Measurements from ENCODE around the gene STK35.
"Not testable (repeated sequence)": the region's sequence is repeated elsewhere in the genome, so short reads cannot be mapped to it uniquely, and the experiment has no call there.

Gene STK35

DNA sequence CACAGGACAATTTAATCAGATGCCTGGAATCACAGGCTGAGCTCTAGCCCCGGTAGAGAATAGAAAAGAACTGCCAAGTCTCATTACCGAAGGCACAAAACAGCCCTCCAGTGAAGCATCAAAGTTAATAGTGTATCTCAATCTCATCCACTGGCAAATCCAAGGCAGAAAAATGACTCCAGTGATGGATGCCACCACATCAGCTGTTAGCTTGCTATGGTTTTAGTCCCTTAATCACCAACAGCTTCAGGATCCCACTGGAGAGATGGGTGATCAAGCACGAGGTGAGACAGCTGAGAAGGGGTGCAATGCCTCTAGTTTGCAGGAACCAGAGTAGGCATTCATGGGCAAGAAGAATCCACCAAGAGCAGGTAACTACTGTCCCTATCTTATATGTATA lies 81.8 kb downstream of the STK35 start:
- DNase-seq, result no peak
- H3K27me3 ChIP-seq (ENCODE audit: control insufficient read depth in 1 of 2, insufficient read depth in 1 of 2, low read length in 2 of 2), result peaks cover 9 to 17% of the 10 kb centered on the region in 2 experiments
- H2AFZ ChIP-seq (ENCODE audit: low read depth, low read length), result no peak overlapping the region
- H3K4ac ChIP-seq (ENCODE audit: low read depth in 1 of 2, low read length in 2 of 2), result no peak overlapping the region
- H3K79me1 ChIP-seq (replicated peaks; ENCODE audit: low read length, poor library complexity, severe bottlenecking), result no peaks in the 10 kb centered on the region
- H3K23ac ChIP-seq (ENCODE audit: low read length in 2 of 2), result no peak overlapping the region
- H3K9me3 ChIP-seq (ENCODE audit: control insufficient read depth, low read length), result peaks cover 23% of the 10 kb centered on the region
- H3K4me3 ChIP-seq (ENCODE audit: insufficient read depth in 1 of 2, low read depth in 1 of 2, low read length in 2 of 2), result no peak overlapping the region
- WGBS, result 89% methylated on average over 2 of the region's 3 CpGs
- H4K8ac ChIP-seq (ENCODE audit: low read length), result no peak overlapping the region
- no peak overlapping the region for H3K18ac ChIP-seq (ENCODE audit: low read depth in 1 of 2, low read length in 2 of 2)
- H3K4me1 ChIP-seq (ENCODE audit: control insufficient read depth, insufficient read depth, low read depth, low read length), result no peaks in the 10 kb centered on the region
- no peak overlapping the region for H2BK120ac ChIP-seq (ENCODE audit: low read depth, low read length)
- no peak overlapping the region for H2AK5ac ChIP-seq (ENCODE audit: low read length, severe bottlenecking)
- H3K36me3 ChIP-seq (ENCODE audit: control insufficient read depth in 1 of 2, insufficient read depth in 2 of 2, low read depth in 1 of 2, low read length in 2 of 2), result no peaks in the 10 kb centered on the region
- H3K9ac ChIP-seq (ENCODE audit: low read length), result no peak overlapping the region
- no peak overlapping the region for H2BK12ac ChIP-seq (ENCODE audit: low read length in 2 of 2)
- H3K27ac ChIP-seq (ENCODE audit: low read length, poor library complexity, severe bottlenecking), result no peak overlapping the region
- H4K91ac ChIP-seq (ENCODE audit: low read length), result no peak overlapping the region
- H2BK5ac ChIP-seq (ENCODE audit: low read depth, low read length, poor library complexity, severe bottlenecking), result no peak overlapping the region
- no peak overlapping the region for H3K14ac ChIP-seq (ENCODE audit: low read length in 2 of 2)
- no peak overlapping the region for H3K4me2 ChIP-seq (ENCODE audit: low read length, poor library complexity, severe bottlenecking)
- H2BK15ac ChIP-seq (ENCODE audit: low read depth, poor library complexity, severe bottlenecking), result no peak overlapping the region

DNA sequence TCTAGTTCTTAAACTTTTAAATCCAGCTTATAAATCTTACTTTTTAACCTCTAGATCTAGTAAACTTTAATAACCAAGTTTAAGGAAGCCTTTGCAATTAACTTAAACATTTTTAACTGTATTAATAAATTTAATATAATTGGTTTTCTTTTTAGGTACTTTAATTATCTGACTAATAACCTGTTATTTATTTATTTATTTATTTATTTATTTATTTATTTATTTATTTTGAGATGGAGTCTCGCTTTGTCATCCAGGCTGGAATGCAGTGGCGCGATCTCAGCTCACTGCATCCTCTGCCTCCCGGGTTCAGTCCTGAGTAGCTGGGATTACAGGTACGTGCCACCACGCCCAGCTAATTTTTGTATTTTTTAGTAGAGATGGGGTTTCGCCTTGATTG lies 83.3 kb downstream of the STK35 start:
- not testable (repeated sequence) for H3K9ac ChIP-seq (ENCODE audit: low read length); H3K4me1 ChIP-seq (ENCODE audit: control insufficient read depth, insufficient read depth, low read depth, low read length); H3K14ac ChIP-seq (ENCODE audit: low read length in 2 of 2); H4K91ac ChIP-seq (ENCODE audit: low read length); H3K23ac ChIP-seq (ENCODE audit: low read length in 2 of 2); H3K4me3 ChIP-seq (ENCODE audit: insufficient read depth in 1 of 2, low read depth in 1 of 2, low read length in 2 of 2); H3K79me1 ChIP-seq (replicated peaks; ENCODE audit: low read length, poor library complexity, severe bottlenecking); H2AFZ ChIP-seq (ENCODE audit: low read depth, low read length); H2BK12ac ChIP-seq (ENCODE audit: low read length in 2 of 2); H3K4ac ChIP-seq (ENCODE audit: low read depth in 1 of 2, low read length in 2 of 2); H2AK5ac ChIP-seq (ENCODE audit: low read length, severe bottlenecking); H3K27ac ChIP-seq (ENCODE audit: low read length, poor library complexity, severe bottlenecking); DNase-seq; H2BK15ac ChIP-seq (ENCODE audit: low read depth, poor library complexity, severe bottlenecking); H3K18ac ChIP-seq (ENCODE audit: low read depth in 1 of 2, low read length in 2 of 2); H3K36me3 ChIP-seq (ENCODE audit: control insufficient read depth in 1 of 2, insufficient read depth in 2 of 2, low read depth in 1 of 2, low read length in 2 of 2); H2BK120ac ChIP-seq (ENCODE audit: low read depth, low read length); H3K4me2 ChIP-seq (ENCODE audit: low read length, poor library complexity, severe bottlenecking); H2BK5ac ChIP-seq (ENCODE audit: low read depth, low read length, poor library complexity, severe bottlenecking); H4K8ac ChIP-seq (ENCODE audit: low read length)
- Histone ChIP-seq H3K9me3 (ENCODE audit: control insufficient read depth, low read length) (peaks cover 31% of the 10 kb centered on the region), H3K27me3 (ENCODE audit: control insufficient read depth in 1 of 2, insufficient read depth in 1 of 2, low read length in 2 of 2) (peaks cover 11 to 21% of the 10 kb centered on the region in 2 experiments)
- WGBS, result 89% methylated on average over 7 of the region's 7 CpGs

DNA sequence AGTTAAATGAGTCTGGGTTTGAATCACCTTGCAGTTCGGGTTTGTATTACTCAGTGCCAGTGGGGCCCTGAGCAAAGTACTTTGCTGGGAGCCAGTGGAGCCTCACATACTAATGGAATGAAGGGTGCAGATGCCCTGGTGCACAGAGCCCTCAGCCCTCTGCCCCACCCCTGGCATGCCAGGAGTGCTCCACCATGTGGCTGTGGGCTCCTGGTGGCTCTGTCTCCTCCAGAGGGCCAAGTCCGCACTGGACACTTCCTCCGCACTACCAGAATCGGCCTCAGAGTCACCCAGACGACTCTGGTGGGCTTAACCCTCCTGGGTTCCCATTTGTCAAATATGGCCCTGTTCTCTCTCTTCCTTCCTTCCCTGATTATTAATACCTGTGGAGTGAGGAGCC lies 94.0 kb downstream of the STK35 start:
- Histone ChIP-seq H2BK120ac (ENCODE audit: low read depth, low read length) (no peak overlapping the region), H3K27me3 (ENCODE audit: control insufficient read depth in 1 of 2, insufficient read depth in 1 of 2, low read length in 2 of 2) (peaks cover 18 to 37% of the 10 kb centered on the region in 2 experiments), H3K27ac (ENCODE audit: low read length, poor library complexity, severe bottlenecking) (no peak overlapping the region), H3K4me1 (ENCODE audit: control insufficient read depth, insufficient read depth, low read depth, low read length) (no peaks in the 10 kb centered on the region), H3K36me3 (ENCODE audit: control insufficient read depth in 1 of 2, insufficient read depth in 2 of 2, low read depth in 1 of 2, low read length in 2 of 2) (no peaks in the 10 kb centered on the region), H3K14ac (ENCODE audit: low read length in 2 of 2) (no peak overlapping the region), H3K4me3 (ENCODE audit: insufficient read depth in 1 of 2, low read depth in 1 of 2, low read length in 2 of 2) (no peak overlapping the region), H3K4me2 (ENCODE audit: low read length, poor library complexity, severe bottlenecking) (no peak overlapping the region), H3K23ac (ENCODE audit: low read length in 2 of 2) (no peak overlapping the region), H2BK12ac (ENCODE audit: low read length in 2 of 2) (no peak overlapping the region), H4K8ac (ENCODE audit: low read length) (no peak overlapping the region), H3K18ac (ENCODE audit: low read depth in 1 of 2, low read length in 2 of 2) (no peak overlapping the region), H2AFZ (ENCODE audit: low read depth, low read length) (no peak overlapping the region), H2AK5ac (ENCODE audit: low read length, severe bottlenecking) (no peak overlapping the region), H3K4ac (ENCODE audit: low read depth in 1 of 2, low read length in 2 of 2) (no peak overlapping the region), H2BK15ac (ENCODE audit: low read depth, poor library complexity, severe bottlenecking) (no peak overlapping the region), H4K91ac (ENCODE audit: low read length) (no peak overlapping the region), H3K9ac (ENCODE audit: low read length) (no peak overlapping the region), H3K9me3 (ENCODE audit: control insufficient read depth, low read length) (no peaks in the 10 kb centered on the region), H2BK5ac (ENCODE audit: low read depth, low read length, poor library complexity, severe bottlenecking) (no peak overlapping the region), H3K79me1 (replicated peaks; ENCODE audit: low read length, poor library complexity, severe bottlenecking) (no peaks in the 10 kb centered on the region)
- WGBS, result 92% methylated on average over 2 of the region's 5 CpGs
- DNase-seq, result no peak

DNA sequence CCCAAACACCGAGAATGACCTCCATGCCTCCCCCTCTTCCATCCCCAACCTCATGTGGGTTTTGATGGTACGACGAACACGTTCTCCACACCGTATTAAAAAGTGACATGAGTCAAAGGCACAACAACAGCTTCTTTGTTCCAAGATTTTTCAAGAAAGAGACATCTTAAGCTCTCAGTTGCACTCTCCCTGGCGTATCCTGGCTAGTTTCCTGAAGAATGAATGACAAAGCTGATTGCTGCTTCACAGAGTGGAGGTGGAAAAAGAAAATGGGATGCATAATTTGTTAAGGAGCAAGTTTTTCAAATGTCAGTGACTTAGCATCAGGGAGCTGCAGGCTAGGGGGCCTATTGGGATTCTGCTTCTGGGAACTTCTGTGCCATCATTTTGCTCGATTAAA lies 95.5 kb downstream of the STK35 start:
- Histone ChIP-seq H3K23ac (ENCODE audit: low read length in 2 of 2) (no peak overlapping the region), H3K4me3 (ENCODE audit: insufficient read depth in 1 of 2, low read depth in 1 of 2, low read length in 2 of 2) (no peak overlapping the region), H2BK12ac (ENCODE audit: low read length in 2 of 2) (no peak overlapping the region), H3K27ac (ENCODE audit: low read length, poor library complexity, severe bottlenecking) (no peak overlapping the region), H2BK120ac (ENCODE audit: low read depth, low read length) (no peak overlapping the region), H3K14ac (ENCODE audit: low read length in 2 of 2) (no peak overlapping the region), H3K18ac (ENCODE audit: low read depth in 1 of 2, low read length in 2 of 2) (no peak overlapping the region), H4K8ac (ENCODE audit: low read length) (no peak overlapping the region), H4K91ac (ENCODE audit: low read length) (no peak overlapping the region), H3K9me3 (ENCODE audit: control insufficient read depth, low read length) (no peaks in the 10 kb centered on the region), H3K36me3 (ENCODE audit: control insufficient read depth in 1 of 2, insufficient read depth in 2 of 2, low read depth in 1 of 2, low read length in 2 of 2) (no peaks in the 10 kb centered on the region), H3K4ac (ENCODE audit: low read depth in 1 of 2, low read length in 2 of 2) (no peak overlapping the region), H2AFZ (ENCODE audit: low read depth, low read length) (no peak overlapping the region), H3K27me3 (ENCODE audit: control insufficient read depth in 1 of 2, insufficient read depth in 1 of 2, low read length in 2 of 2) (peaks cover 18 to 30% of the 10 kb centered on the region in 2 experiments), H2BK5ac (ENCODE audit: low read depth, low read length, poor library complexity, severe bottlenecking) (no peak overlapping the region), H2BK15ac (ENCODE audit: low read depth, poor library complexity, severe bottlenecking) (no peak overlapping the region), H3K4me1 (ENCODE audit: control insufficient read depth, insufficient read depth, low read depth, low read length) (no peaks in the 10 kb centered on the region), H2AK5ac (ENCODE audit: low read length, severe bottlenecking) (no peak overlapping the region), H3K79me1 (replicated peaks; ENCODE audit: low read length, poor library complexity, severe bottlenecking) (no peaks in the 10 kb centered on the region), H3K4me2 (ENCODE audit: low read length, poor library complexity, severe bottlenecking) (no peak overlapping the region), H3K9ac (ENCODE audit: low read length) (no peak overlapping the region)
- WGBS, result 53% methylated on average over 7 of the region's 7 CpGs
- no peak for DNase-seq
